CD4-positive, alpha-beta T cell treated with Interleukin-17A for 4 hours (primary cell): ENCODE results near the gene MAMSTR.
A peak's percentile ranks its signal among the peaks of the same experiment; 100 is the strongest.
"Not testable (repeated sequence)": the region's sequence is repeated elsewhere in the genome, so short reads cannot be mapped to it uniquely, and the experiment has no call there.

ENCODE experiments used
- DNase-seq: peaks from one replicate; pipeline ENCODE4 v3.0.0-alpha.2; 2020; ENCODE audit warnings: mixed read lengths

MAMSTR gene

DNA sequence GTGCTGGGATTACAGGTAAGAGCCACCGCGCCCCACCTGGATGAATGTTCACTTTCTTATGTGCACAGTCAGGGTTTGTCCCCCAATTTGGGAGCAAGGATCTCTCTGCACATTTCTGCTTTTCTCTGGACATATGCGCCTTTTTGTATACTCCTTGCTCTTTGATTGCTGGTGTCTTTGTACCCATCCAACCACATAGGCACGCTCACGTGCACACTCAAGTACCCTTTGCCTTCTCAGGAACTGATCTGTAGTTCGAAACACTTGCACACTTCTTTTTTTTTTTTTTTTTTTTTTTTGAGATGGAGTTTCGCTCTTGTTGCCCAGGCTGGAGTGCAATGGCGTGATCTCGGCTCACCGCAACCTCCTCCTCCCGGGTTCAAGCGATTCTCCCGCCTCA is 1.4 kb downstream of the MAMSTR start:
- not testable (repeated sequence) for DNase-seq

DNA sequence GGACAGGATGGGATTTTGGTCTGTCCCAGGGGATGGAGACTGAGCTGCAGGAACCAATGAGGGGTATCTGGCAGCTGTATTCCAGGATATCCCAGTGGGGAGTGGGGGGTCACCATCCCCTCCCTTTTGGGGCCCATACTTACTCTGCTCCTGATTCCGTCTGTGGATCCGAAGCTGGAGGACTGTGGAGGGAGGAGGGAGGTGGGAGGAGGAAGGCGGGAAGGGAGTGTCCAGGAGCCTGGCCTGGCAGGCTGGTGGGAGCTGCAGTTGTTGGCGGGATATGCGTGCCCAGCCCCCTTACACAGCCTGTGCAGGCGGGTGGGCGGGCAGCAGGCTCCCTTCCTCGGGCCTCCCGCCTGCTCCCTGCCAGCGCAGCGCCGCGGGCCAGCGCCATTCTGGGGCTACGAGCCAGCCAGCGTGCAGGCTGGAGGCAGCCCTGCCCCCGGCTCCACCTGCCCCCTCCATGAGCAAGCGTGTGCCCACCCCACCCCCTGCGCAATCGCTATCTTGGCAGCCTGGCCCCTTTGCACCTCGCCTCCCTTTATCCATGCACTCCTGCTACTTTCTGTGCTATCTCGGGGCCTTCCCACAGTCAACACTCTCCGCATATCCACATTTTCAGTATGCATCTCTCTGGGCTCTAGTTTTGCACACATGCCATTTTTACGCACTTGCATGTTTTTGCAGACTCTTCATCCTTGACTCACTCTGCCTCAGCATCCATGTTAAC is 2.8 kb downstream of the MAMSTR start:
- no peak for DNase-seq

GRCh38 chr19:48715681-48716171 is 3.8 kb downstream of the MAMSTR start:
- no peak for DNase-seq

DNA sequence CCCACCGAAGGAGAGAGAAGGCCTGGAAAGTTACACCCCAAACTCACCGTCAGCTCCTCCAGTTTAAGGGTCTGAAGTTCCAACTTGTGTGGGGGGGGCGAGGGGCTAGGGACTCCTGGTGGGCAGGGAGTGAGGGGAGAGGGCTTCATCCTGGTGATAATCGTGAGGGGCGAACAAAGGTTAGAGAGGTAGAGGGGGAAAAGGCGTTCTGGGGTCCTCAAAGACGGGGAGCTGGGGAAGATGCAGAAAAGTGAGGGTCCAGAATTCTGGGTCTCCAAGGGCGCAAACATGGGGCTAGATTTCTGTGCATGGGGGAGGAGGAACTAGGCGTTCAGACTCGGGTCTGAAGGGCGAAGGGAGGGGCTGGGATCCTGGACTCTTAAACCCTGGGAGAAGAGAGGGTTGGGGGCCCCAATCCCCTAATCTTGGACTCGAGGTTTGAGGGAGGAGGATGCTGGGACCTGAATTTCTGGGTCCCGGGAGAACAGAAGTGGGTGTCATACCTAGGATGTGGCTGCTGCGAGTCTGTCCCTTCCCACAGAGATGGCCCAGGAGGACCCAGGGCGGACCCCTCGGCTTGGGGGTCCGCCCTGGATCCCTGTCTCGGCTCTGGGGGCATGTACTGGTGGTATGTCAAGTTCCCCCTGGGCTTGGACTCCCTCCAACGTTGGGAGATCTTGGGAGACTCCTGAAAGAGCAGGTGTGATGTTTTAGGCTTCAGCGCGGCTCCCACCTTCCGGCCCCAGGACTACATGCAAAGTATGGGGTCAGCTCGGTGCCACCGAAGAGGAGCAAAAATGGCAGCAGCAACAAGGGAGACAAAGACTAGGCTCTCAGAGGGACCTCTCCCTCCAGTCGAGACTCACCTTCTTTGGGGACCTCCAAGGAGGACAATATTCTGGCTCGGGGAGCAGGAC is 4.5 kb downstream of the MAMSTR start:
- DNase-seq, result no peak

- peak; percentile 98 for DNase-seq
These were observed 5.4 kb downstream of the MAMSTR start for GRCh38 chr19:48713864-48714755.

DNA sequence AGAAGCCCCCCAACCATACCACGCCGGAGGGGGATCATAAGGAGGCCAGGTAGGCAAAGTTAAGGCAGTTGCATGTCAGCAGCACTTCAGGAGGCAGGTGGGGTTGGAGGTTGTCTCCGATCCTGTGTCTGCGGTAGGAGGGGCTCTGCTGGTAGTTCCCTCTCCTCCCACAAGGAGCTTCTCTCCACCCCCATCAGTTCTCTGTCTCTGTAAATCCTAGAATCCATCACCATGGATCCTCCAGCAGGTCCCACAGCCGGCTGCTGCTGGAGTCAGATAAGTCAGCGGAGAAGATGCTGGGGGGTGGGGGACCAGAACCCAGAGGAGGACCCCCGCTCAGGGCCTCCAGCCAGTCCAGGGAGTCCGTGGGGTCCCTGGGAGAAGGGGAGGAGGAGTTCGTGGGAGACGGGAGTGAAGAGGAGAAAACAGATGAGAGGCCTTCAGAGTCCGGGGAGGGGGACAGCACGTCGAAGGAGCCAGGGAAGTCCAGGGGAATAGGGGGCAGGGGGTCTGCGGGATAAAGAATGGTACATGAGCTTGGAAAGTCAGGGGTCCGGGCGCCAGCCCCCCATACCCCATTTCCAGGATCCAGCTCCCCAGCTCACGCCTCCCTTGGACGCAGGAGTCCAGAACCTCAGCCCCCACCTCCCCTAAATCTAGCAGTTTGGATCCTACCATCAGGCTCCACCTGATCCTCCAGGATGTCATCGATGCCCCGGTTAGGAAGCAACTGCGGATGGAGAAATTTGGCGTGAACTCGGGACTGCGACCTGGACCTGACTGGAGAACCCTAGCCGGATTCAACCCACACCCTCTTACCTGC is 6.3 kb downstream of the MAMSTR start:
- DNase-seq, result no peak

DNA sequence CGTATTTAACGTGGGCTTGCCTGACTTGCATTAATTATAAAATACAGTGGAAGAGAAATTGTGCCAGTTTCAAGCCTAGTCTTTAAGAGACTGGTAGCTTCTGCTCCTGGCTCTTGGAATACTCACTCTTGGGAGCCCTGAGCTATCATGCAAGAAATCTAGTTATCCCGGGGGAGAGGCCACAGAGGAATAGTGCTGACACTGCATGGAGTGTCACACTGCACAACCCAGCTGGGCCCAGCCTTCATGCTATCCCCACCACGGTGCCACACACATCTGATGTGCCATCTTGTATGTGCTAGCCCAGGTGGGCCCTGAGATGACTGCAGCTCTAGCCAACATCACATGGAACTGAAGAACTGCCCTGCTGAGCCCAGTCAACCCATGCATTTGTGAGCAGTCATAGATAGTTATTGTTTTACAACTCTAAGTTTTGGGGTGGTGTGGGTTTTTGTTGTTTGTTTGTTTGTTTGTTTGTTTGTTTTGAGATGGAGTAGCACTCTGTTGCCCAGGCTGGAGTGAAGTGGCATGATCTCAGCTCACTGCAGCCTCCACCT is 8.3 kb downstream of the MAMSTR start:
- DNase-seq, result no peak

DNA sequence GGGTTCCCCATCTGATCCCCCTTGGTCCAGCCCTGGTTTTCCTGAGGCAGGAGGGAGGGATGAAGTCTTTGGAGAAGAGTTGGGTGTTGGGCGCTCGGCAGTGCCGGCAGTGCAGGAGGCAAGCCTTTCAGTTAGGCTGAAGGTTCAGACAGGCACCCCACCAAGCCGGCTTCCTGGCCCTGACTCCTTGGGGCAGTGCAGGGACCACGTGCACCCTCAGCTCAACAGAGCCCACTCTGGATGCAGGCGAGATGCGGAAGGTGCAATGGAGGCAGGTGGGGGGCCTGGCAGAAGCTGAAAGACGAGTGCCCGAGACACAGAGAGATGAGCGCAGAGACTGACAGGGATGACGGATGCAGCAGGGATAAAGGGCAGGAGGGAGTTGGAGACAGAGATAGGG is 11.1 kb downstream of the MAMSTR start:
- no peak for DNase-seq

- DNase-seq, result no peak
These were observed 14.1 kb downstream of the MAMSTR start for GRCh38 chr19:48705431-48705830.

DNA sequence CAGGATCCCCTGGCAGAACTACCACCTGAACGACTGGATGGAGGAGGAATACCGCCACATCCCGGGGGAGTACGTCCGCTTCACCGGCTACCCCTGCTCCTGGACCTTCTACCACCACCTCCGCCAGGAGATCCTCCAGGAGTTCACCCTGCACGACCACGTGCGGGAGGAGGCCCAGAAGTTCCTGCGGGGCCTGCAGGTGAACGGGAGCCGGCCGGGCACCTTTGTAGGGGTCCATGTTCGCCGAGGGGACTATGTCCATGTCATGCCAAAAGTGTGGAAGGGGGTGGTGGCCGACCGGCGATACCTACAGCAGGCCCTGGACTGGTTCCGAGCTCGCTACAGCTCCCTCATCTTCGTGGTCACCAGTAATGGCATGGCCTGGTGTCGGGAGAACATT is 16.2 kb downstream of the MAMSTR start:
- no peak for DNase-seq

- DNase-seq, result no peak
These were observed 16.8 kb downstream of the MAMSTR start for GRCh38 chr19:48702701-48703100.

GRCh38 chr19:48698046-48698445 is 21.5 kb downstream of the MAMSTR start:
- no peak for DNase-seq

DNA sequence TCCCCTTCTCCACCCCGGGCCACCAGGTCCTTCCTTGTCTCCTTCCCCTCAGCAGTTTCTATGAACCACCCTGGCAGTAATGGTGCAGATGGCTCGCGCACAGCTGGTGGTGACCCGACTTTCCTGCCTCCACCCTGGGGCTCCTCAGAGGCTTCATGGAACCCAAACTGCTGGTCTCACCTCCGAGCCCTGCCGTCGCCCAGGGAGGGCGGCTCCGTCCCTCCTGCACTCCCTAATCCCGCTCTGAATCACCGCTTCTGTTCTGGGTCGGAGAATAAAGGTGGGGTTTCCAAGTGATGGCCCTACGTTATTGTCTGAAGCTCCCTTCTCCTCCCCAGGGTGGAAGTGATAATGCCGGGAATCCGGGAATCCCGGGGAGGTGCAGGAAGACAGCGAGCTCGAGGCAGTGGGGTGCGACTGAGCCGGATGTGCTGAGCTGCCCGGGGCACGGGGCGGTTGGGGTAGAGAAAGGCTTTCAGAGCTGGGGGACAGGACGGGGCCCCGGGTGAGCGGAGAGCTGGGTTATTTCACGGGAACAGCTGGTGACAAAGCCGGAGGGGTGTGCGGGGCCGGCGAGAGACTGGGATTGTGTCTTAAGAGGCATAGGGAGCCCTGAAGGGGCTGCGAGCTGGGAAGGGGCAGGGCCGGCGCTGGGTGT is 23.0 kb downstream of the MAMSTR start:
- DNase-seq, result peak; percentile 32

DNA sequence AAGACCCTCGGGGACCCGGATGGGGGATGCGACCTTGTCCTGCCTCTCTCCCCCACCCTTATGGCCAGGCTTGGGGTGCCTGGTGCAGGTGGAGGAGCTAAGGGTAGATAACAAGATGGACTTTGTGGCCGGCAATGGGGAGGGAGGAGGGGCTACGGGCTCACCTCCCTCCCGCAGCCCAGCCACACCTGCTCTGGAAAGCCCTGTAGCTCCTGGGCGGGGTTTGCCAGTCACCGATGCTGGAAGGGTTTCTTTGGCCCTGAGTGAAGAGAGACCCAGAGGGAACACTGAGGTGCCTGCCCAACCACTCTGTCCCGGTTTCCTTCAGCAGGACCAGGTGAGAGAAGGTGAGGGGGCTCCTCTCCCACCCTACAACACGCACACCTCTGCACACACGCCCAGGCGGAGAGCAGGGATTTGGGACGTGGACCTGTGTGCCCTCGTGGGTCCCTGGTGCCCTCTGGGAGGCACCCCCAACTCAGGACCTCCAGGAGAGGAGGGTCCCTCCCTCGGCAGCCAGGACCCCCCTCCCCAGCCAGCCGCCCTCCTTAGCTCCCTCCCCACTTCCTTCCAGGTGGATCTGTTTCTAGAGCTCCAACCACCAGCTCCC is 23.7 kb downstream of the MAMSTR start, which contains the start of gene FUT2:
Gene FUT2 (plus strand): TSS at position 229 of the 610 bp plus-strand sequence. CDS start 6,986 bp downstream, outside the sequence.
- no peak for DNase-seq

DNA sequence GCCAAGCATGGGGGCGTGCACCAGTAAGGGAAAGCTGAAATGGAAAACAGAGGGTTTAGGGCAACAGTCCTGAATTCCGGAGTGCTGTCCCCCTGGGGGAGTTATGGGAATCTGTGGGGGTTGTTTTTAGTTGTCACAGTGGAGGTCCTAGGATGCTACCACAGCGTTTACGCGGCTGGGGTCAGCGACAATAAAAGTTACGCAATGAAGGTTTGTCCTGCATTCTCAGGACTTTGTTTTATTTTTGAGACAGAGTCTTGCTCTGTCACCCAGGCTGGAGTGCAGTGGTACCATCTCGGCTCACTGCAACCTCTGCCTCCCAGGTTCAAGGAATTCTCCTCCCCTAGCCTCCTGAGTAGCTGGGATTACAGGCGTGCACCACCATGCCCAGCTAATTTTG is 25.9 kb downstream of the MAMSTR start:
- DNase-seq, result not testable (repeated sequence)

GRCh38 chr19:48689449-48689848 is 30.1 kb downstream of the MAMSTR start:
- DNase-seq, result no peak

GRCh38 chr19:48687776-48688175 is 31.7 kb downstream of the MAMSTR start:
- DNase-seq, result no peak

GRCh38 chr19:48686637-48687036 is 32.9 kb downstream of the MAMSTR start:
- not testable (repeated sequence) for DNase-seq

- DNase-seq, result no peak
These were observed 33.4 kb downstream of the MAMSTR start for GRCh38 chr19:48686088-48686487.

- no peak for DNase-seq
These were observed 33.9 kb downstream of the MAMSTR start for GRCh38 chr19:48685583-48685982.
